Ovary (tissue), 9 donors: ENCODE data around the gene TRAF2. TPM values are rescaled to one million over a fixed set of nuclear protein-coding genes. Genes with fewer than 3 reads are reported as not detected.

Source experiments
- DNase-seq, 5 donors: peaks; one replicate each; pipeline ENCODE4 v3.0.0-alpha.2; 2019 to 2020
- H3K27ac ChIP-seq, 2 donors: fragments of 200-600 bp; one replicate each; pipeline versions ENCODE4 v1.5.1 to v1.8.0; 2019 to 2022
- H3K27me3 ChIP-seq: fragments of 200-600 bp; one replicate; pipeline ENCODE4 v1.8.0; 2022
- H3K36me3 ChIP-seq: fragments of 200-600 bp; sonication (generic); one replicate; pipeline ENCODE4 v1.5.1; 2019
- H3K4me1 ChIP-seq: one replicate; pipeline ENCODE4 v1.8.1; 2013; ENCODE audit warnings: mild to moderate bottlenecking, moderate library complexity; ENCODE audit not compliant: insufficient read depth
- H3K4me3 ChIP-seq: fragments of 200-600 bp; sonication (generic); one replicate; pipeline ENCODE4 v1.5.1; 2017
- H3K9me3 ChIP-seq, 2 donors: fragments of 200-600 bp in 1 of 2; sonication (generic) in 1 of 2; one replicate each; pipeline versions ENCODE4 v1.5.1 to v1.8.1; 2013 to 2019; ENCODE audit warnings: mild to moderate bottlenecking in 1 of 2, moderate library complexity in 1 of 2
- EP300 ChIP-seq: sonication (generic); formaldehyde crosslinking; IDR thresholded peaks from one replicate; pipeline ENCODE4 v1.6.1; 2017; ENCODE audit warnings: antibody characterized with exemption
- POLR2A ChIP-seq: fragments of 450-650 bp; IDR thresholded peaks from one replicate; pipeline ENCODE4 v1.6.1; 2017; ENCODE audit warnings: antibody characterized with exemption, mild to moderate bottlenecking, moderate library complexity
- WGBS, 3 donors: extraction: QIAGEN DNeasy Blood & Tissue Kit in 1 of 3; methylation state at CpG; one replicate each; pipeline versions ENCODE4 v1.1.5 to v1.1.7; 2013 to 2017; 5-methylcytosine and 5-hydroxymethylcytosine counted together
- intact Hi-C, 4 donors: fragments of 100-400 bp; cut with DNase I; formaldehyde crosslinking; loops; one replicate each; pipeline versions ENCODE4 v1.11.0 to v1.15.1; 2022 to 2023
- polyA plus RNA-seq, 2 donors: library from polyadenylated mRNA; stranded (reverse); fragments of 200-250 nt in 1 of 2; fragments of 350-450 nt in 1 of 2; fragmentation: Illumina TruSeq in 1 of 2; extraction: RNeasy Lipid Tissue Mini Kit (QIAGEN cat#74804) in 1 of 2; gene quantifications; one replicate each; pipeline ENCODE4 v1.2.3, GENCODE V29; 2013 to 2014
- total RNA-seq, 7 donors: library from RNA; depleted of rRNA in 2 of 7; stranded (reverse); fragments of >200 nt in 2 of 7; fragmentation: NEBNext Ultra II Directional in 3 of 7; extraction: Animal tissue kit (Norgen Biotek cat#: 25700) in 3 of 7; gene quantifications; one replicate each; pipeline versions ENCODE4 v1.1.0 to v1.2.4, GENCODE V29; 2016 to 2023
- TF ChIP-seq, protein P1 (sequence below), 3 donors: fragments of 450-650 bp in 2 of 3; fragments of 200-600 bp in 1 of 3; IDR thresholded peaks; one replicate each; pipeline versions ENCODE4 v1.5.1 to v1.8.0; 2016 to 2022; ENCODE audit warnings: antibody characterized with exemption in 3 of 3, mild to moderate bottlenecking in 1 of 3
- donor health status: DM: no; HTN: no; CAD: no; lungs with moderate emphysema.
- donor health status: DM: no; HTN: no; CAD: no.
- donor health status: Bipolar disorder and iron deficiency.
- donor health status: DM: yes; HTN: yes; CAD: no.
- donor health status: DM: no; HTN: no; CAD: no.
- donor health status: DM: yes; HTN: yes; CAD: no.

TRAF2 gene
- total and polyA plus RNA-seq, 9 donors, result 0.83 to 11.9 (median 9.7) TPM

DNA sequence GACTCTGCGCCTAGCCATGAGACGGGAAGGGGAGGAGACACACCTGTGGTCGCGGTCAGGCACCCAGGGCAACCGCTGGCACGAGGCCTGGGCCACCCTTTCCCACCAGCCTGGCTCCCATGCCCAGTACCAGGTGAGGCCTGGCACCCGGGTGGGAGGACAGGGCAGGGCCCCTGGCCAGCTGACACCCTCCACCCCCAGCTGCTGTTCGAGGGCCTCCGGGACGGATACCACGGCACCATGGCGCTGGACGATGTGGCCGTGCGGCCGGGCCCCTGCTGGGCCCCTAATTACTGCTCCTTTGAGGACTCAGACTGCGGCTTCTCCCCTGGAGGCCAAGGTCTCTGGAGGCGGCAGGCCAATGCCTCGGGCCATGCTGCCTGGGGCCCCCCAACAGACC, 29.1 kb upstream of the TRAF2 start:
- 70 to 79% (median 71%) methylated on average over 14 to 19 of the region's 19 CpGs for WGBS, 3 donors
- DNase-seq, result peak in 3 of 5 donors; percentile 21 to 39 (median 23)
- no peak overlapping the region for H3K27ac ChIP-seq

DNA sequence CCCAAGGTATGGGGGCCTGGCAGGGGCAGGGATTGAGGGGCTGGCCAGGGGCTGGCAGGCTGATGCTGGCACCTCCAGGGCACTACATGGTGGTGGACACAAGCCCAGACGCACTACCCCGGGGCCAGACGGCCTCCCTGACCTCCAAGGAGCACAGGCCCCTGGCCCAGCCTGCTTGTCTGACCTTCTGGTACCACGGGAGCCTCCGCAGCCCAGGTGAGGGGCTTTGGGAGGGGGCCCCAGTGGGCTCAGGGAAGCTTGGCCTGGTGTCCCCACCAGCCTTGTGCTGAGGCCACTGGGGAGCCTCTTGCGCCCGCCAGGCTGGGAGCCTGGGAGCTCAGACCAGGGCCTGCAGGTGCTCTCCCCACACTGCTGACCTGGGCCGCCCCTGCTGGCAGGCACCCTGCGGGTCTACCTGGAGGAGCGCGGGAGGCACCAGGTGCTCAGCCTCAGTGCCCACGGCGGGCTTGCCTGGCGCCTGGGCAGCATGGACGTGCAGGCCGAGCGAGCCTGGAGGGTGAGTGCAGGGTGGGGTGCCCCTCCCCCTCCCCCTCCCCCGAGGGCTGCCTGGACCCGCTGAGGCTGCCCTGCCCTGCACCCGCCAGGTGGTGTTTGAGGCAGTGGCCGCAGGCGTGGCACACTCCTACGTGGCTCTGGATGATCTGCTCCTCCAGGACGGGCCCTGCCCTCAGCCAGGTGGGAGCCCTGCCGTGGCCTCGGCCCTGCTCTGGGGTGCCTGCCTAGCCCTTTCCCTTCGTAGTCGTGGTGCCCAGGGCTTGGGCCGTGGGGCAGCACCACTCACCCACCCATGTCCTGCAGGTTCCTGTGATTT, 28.5 kb upstream of the TRAF2 start:
- no peak overlapping the region for H3K27ac ChIP-seq
- DNase-seq, result peak in 4 of 5 donors; percentile 15 to 39 (median 30)

More for the DNA sequence above, 29.1 kb upstream of the TRAF2 start:
- TF ChIP-seq, protein P1, sequence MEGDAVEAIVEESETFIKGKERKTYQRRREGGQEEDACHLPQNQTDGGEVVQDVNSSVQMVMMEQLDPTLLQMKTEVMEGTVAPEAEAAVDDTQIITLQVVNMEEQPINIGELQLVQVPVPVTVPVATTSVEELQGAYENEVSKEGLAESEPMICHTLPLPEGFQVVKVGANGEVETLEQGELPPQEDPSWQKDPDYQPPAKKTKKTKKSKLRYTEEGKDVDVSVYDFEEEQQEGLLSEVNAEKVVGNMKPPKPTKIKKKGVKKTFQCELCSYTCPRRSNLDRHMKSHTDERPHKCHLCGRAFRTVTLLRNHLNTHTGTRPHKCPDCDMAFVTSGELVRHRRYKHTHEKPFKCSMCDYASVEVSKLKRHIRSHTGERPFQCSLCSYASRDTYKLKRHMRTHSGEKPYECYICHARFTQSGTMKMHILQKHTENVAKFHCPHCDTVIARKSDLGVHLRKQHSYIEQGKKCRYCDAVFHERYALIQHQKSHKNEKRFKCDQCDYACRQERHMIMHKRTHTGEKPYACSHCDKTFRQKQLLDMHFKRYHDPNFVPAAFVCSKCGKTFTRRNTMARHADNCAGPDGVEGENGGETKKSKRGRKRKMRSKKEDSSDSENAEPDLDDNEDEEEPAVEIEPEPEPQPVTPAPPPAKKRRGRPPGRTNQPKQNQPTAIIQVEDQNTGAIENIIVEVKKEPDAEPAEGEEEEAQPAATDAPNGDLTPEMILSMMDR (IDR thresholded peaks at IDR 0.05), result no peak
- TF ChIP-seq EP300 (no peak), POLR2A (no peak)
- intact Hi-C loops, result no loop called here
- H3K4me3 ChIP-seq, result no peak overlapping the region
- H3K9me3 ChIP-seq, result no peaks in the 10 kb centered on the region
- no peaks in the 10 kb centered on the region for H3K36me3 ChIP-seq
- H3K4me1 ChIP-seq, result peaks cover 3% of the 10 kb centered on the region
- H3K27me3 ChIP-seq, result no peaks in the 10 kb centered on the region

DNA sequence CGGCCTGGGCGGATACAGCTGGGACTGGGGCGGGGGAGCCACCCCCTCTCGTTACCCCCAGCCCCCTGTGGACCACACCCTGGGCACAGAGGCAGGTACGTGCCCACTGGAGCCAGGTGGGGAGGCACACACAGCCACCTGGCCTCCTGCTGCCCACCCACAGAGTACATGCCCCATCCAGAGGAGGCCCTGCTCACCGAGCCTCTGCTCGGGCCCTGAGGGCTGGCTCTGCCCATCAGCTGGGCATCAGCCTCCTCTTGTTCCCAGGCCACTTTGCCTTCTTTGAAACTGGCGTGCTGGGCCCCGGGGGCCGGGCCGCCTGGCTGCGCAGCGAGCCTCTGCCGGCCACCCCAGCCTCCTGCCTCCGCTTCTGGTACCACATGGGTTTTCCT, 27.9 kb upstream of the TRAF2 start:
- peaks cover 3% of the 10 kb centered on the region for H3K4me1 ChIP-seq
- 85 to 92% (median 89%) methylated on average over 11 to 15 of the region's 15 CpGs for WGBS, 3 donors
- DNase-seq, result peak in 3 of 5 donors; percentile 17 to 21 (median 20)
- H3K36me3 ChIP-seq, result no peaks in the 10 kb centered on the region
- no peaks in the 10 kb centered on the region for H3K9me3 ChIP-seq
- no peaks in the 10 kb centered on the region for H3K27me3 ChIP-seq
- no peak overlapping the region for H3K4me3 ChIP-seq
- no peak overlapping the region for H3K27ac ChIP-seq
- intact Hi-C loops, result no loop called here
- TF ChIP-seq POLR2A (no peak), EP300 (no peak)
- TF ChIP-seq, protein P1 (IDR thresholded peaks at IDR 0.05), result no peak

More for the DNA sequence above, 28.5 kb upstream of the TRAF2 start:
- TF ChIP-seq, protein P1 (IDR thresholded peaks at IDR 0.05), result no peak
- TF ChIP-seq EP300 (no peak), POLR2A (no peak)
- WGBS, 3 donors, result 68 to 77% (median 69%) methylated on average over 25 to 28 of the region's 29 CpGs
- H3K4me3 ChIP-seq, result no peak overlapping the region
- peaks cover 3% of the 10 kb centered on the region for H3K4me1 ChIP-seq
- H3K27me3 ChIP-seq, result no peaks in the 10 kb centered on the region
- intact Hi-C loops, result no loop called here
- H3K36me3 ChIP-seq, result no peaks in the 10 kb centered on the region
- H3K9me3 ChIP-seq, result no peaks in the 10 kb centered on the region

DNA sequence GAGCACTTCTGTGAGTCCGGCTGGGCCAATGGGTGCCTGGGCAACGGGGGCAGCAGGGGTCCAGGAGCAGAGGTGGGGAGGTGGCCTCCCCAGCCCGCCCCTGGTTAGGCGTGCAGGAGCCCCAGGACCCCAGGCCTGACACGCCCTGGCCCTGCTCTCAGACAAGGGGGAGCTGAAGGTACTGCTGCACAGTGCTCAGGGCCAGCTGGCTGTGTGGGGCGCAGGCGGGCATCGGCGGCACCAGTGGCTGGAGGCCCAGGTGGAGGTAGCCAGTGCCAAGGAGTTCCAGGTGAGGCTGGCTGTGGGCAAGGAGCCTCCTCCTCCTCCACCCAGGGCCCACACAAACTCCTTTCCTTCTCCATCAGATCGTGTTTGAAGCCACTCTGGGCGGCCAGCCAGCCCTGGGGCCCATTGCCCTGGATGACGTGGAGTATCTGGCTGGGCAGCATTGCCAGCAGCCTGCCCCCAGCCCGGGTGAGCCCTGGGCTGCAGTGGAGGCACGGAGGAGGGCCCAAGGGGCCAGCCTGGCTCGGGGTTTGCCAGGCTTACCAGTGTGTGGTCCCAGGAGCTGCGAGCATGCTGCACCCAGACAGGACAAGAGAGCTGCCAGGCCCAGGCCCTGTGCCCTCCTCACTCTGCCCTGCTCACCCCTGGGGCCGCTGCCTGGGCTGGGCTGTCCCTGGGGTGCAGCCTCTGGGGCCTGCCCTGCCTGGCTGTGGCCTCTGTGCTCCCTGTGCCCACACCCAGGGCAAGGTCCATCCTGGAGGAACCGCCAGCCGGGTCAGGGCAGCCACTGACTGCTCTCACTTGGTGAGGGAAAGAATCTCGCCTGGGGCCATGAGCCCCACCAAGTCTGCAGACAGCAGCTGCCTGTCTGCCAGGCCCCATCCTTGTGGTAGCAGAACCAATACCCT, 27.2 kb upstream of the TRAF2 start:
- H3K4me3 ChIP-seq, result no peak overlapping the region
- WGBS, 3 donors, result 62 to 82% (median 62%) methylated on average over 13 to 20 of the region's 20 CpGs
- H3K27ac ChIP-seq, result no peak overlapping the region
- H3K4me1 ChIP-seq, result peaks cover 3% of the 10 kb centered on the region
- no peaks in the 10 kb centered on the region for H3K27me3 ChIP-seq
- TF ChIP-seq EP300 (no peak), POLR2A (no peak)
- TF ChIP-seq, protein P1 (IDR thresholded peaks at IDR 0.05), result no peak
- no peaks in the 10 kb centered on the region for H3K9me3 ChIP-seq
- peak in 4 of 5 donors; percentile 40 to 64 (median 48) for DNase-seq
- H3K36me3 ChIP-seq, result no peaks in the 10 kb centered on the region
- intact Hi-C loops, result no loop called here
